Activated CD8-positive, alpha-beta memory T cell treated with anti-CD3 and anti-CD28 coated beads for 48 hours (primary cell): ENCODE results near the gene KHSRP.
"Not testable (repeated sequence)": the region's sequence is repeated elsewhere in the genome, so short reads cannot be mapped to it uniquely, and the experiment has no call there.

Source experiments
- DNase-seq, 3 experiments: peaks; one replicate each; pipeline ENCODE4 v3.0.0-alpha.2; 2020; ENCODE audit warnings: low read depth in 2 of 3, low spot score in 2 of 3

The KHSRP gene

DNA sequence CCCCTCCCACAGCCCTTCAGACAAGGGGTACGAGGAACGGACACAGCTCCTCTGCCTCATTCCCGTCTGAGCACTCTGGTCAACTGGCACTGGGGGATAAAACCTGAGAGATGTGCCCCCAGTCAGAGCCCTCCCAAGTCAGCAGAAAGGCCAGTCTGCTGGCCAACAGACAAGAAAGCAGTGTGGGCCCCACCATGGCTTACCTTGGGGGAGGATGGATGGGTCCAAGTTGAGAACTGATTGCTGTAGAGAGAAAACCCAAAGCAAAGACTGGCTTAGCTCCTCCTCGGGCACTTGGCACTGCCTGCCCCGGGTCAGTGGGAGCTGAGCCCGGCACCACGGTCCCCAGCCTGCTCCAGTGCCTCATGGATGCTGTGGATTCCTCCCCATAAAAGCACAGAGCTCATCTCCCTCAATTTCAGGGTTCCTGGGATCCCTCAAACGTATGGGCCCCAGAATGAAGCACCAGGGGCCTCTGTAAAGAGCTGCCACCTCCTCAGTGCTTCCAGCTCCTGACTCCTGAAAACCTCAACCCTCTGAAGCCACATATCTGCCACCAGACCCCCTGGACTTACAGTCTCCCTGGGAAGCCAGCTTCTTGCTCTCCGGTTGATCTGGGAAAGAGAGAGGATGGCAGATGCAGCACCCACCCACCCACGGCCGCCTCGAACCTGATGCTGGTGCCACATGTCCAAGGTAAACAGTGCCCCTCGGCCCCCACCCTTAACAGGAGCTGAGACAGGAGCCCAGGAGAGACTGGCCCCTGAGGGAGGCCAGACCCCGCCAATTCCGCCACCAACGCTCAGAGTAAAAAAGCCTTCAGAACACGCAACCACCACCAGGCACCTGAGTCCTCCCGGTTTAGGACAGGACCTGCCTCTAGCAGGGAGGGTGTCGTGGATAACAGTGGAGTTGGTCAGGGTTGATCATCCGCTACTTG is 3.3 kb downstream of the KHSRP start:
- no peak for DNase-seq

DNA sequence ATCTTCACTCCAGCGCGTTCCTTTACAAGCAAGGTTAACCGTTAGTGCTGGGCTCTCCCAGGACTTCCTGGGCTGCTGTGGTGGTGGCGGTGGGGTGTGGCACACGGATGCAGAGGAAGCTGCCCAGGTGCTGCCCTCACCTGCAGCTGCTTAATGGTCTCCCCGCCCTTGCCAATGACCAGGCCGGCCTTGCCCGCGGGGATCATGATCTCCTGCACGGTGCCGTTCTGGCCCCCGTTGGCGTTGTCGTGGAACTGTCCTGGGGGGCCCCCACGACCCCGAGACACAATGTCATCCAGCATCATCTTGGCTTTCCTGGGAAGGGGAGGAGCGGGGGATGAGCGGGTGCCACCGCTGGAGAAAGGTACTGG is 6.1 kb downstream of the KHSRP start:
- DNase-seq = no peak

- DNase-seq = no peak
These were observed 6.7 kb downstream of the KHSRP start for GRCh38 chr19:6417713-6418561.

GRCh38 chr19:6416658-6417405 is 7.8 kb downstream of the KHSRP start:
- DNase-seq = no peak

- no peak for DNase-seq
These were observed 8.9 kb downstream of the KHSRP start for GRCh38 chr19:6415591-6416190.

GRCh38 chr19:6414793-6415590 is 9.6 kb downstream of the KHSRP start:
- DNase-seq = no peak

GRCh38 chr19:6413721-6414643 is 10.6 kb downstream of the KHSRP start:
- no peak for DNase-seq

DNA sequence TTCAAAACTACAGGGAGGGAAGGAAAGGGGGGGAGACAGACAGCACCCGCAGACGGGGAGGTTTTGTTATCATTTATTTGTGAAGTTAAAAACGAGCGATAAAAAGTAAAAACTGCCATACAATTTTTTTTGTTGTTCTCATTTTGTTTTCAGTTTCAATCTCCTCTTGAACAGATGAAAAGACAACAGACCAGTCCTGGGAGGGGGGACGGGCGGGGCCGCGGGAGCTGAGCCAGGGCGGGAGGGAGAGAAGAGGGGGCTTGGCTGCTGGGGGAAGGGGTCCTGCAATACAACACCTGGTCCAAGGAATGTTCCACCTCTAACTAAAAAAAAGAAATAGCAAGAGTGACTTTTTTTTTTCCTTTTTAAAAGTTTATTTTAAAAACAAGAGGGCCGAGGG is 11.3 kb downstream of the KHSRP start:
- DNase-seq = no peak

DNA sequence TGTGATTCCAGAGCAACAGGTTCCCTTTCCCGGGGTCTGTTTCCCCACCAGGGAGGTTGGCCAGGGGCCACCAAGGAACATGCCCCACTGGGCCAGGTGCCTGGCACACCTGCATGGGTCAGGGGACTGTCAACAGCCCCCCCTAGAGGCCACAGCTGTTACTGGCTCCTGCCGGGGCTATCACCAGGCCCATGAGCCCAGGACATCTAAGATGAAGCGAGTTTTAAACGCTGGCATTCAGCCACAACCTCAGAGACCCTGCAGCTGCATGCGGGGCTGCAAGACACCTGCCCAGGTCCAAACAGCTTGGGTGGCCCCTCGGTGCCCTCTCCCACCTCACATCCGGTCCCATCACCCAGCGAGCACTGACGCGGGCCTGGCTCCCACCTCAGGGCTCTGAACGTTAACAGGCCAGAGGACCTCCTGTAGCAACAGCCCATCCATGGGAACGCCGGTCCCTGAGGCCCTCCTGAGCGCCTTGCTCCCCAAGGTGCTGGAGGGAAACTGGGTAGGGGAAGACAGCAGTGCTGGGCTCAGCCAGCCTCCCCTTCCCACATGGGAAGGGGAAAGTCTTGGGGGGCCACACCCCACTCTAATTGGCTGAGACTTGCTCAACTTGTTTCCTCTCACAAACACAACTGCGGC is 12.0 kb downstream of the KHSRP start:
- peak in 1 of 3 experiments; percentile 49 for DNase-seq

DNA sequence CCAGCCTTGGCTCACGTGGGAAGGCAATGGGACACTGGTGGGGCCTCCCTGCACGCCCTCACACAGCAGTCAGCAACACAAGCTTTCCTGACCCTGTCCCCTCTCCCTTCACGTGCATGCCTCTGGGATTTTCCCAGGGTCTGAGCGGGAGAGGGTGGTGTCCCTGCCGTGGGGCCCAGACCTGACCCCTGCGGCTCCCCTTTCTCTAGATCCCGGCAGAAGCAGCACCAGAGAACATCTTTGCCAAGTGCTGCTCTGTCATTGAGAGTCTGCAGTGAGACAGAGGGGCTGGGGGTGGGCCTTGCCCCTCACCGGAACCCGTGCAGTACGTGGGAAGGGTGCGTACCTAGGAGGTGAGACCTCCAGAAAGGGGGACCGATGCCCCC is 12.6 kb downstream of the KHSRP start:
- no peak for DNase-seq

- no peak for DNase-seq
These were observed 15.3 kb downstream of the KHSRP start for GRCh38 chr19:6409346-6409745.

DNA sequence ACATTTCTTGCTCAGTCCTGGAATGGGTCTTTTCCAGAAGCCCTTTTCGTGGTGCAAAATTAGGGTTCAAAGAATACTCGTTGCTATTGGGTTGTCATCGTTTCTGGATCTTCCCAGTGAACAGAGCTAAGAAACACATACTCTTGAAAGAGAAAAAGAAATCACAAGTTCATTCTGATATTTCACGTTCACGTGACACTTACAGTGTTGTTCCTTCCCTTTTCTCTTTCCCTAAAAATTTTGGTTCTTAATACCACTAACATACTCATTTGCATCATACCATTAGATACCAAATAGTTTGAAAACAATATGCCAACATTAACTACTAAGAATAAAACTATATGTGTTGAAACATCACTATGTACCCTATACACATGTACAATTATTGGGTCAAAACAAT is 18.2 kb downstream of the KHSRP start:
- DNase-seq = no peak

DNA sequence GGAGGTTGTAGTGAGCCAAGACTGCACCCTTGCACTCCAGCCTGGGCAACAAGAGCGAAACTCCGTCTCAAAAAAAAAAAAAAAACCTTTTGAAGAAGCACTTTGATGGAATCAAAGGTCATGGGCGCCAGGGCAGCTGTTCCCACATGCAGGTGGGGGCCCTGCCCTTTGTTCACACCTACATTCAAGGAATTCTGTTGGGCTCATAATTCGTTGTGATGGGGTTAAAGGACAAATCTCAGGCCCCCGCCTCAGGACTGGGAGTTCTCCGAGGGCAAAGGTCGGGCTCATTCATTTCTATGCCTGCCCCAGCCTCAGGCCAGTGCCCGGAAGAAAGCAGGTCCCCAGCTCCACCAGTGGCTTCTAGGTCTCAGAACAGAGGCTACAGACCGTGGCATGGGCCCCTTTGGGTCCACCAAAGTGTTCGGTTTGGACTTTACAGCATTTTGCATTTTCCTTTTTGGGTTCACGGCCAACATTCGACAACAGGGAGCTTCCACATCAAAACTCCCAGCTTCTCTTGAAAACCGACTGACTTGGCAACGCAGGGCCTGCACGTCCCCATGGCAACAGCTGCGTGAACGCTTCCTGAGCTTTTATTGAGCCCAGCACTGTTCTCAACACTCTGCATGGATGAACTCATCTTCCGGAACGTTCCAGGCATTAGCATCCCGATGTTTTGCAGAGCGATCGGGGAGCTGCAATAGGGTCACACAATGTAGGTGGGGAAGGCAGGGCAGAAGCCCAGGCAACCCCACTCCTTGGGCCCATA is 21.6 kb downstream of the KHSRP start:
- no peak for DNase-seq

- DNase-seq = no peak
These were observed 22.6 kb downstream of the KHSRP start for GRCh38 chr19:6402058-6402457.

GRCh38 chr19:6400062-6400944 is 24.3 kb downstream of the KHSRP start:
- not testable (repeated sequence) for DNase-seq

- no peak for DNase-seq
These were observed 28.3 kb downstream of the KHSRP start for GRCh38 chr19:6396305-6396704.

GRCh38 chr19:6394831-6395230 is 29.8 kb downstream of the KHSRP start:
- no peak for DNase-seq
